Activated CD8-positive, alpha-beta T cell treated with anti-CD3 and anti-CD28 coated beads for 36 hours (primary cell): ENCODE data around the gene SNRPB2. TPM values are rescaled to one million over a fixed set of nuclear protein-coding genes. Genes with fewer than 3 reads are reported as not detected.

Experiments used
- ATAC-seq: fragments of 200-7000 bp; cut with Tn5 transposase; one replicate; pipeline ENCODE4 v1.10.0; 2021; ENCODE audit warnings: mild to moderate bottlenecking, moderate library complexity
- CTCF ChIA-PET: fragments of 350-600 bp; sonication (Branson Sonifier 250); formaldehyde crosslinking; loops from one replicate; lab custom pipeline; 2021; ENCODE audit warnings: antibody characterized with exemption; lab: Charles Lee
- POLR2A ChIA-PET: fragments of 350-600 bp; sonication (Branson Sonifier 250); formaldehyde crosslinking; loops from one replicate; lab custom pipeline; 2021; ENCODE audit warnings: antibody characterized with exemption; lab: Charles Lee
- DNase-seq: peaks from one replicate; pipeline ENCODE4 v3.0.0-alpha.2; 2020
- H3K27ac Mint-ChIP-seq: one replicate; pipeline ENCODE4 v1.8.0; 2021; ENCODE audit warnings: mild to moderate bottlenecking, mixed read lengths
- H3K27me3 Mint-ChIP-seq: one replicate; pipeline ENCODE4 v1.8.0; 2021; ENCODE audit warnings: mixed read lengths
- H3K36me3 Mint-ChIP-seq: one replicate; pipeline ENCODE4 v1.8.0; 2021; ENCODE audit warnings: low read depth, mixed read lengths
- H3K4me1 Mint-ChIP-seq: one replicate; pipeline ENCODE4 v1.8.0; 2021; ENCODE audit warnings: low read depth, mixed read lengths
- H3K4me3 Mint-ChIP-seq: one replicate; pipeline ENCODE4 v1.8.0; 2021; ENCODE audit warnings: mild to moderate bottlenecking, moderate library complexity, mixed read lengths
- H3K9me3 Mint-ChIP-seq: one replicate; pipeline ENCODE4 v1.8.0; 2021; ENCODE audit warnings: mixed read lengths
- intact Hi-C: fragments of 100-400 bp; cut with micrococcal nuclease; formaldehyde crosslinking; loops from one replicate; pipeline ENCODE4 v1.10.0; 2022
- total RNA-seq, 2 experiments: library from RNA; stranded (reverse); gene quantifications; one replicate each; pipeline ENCODE4 v1.2.3, GENCODE V29; 2021
- TF ChIP-seq, protein P1 (sequence below): fragments of 200-600 bp; IDR thresholded peaks from one replicate; pipeline ENCODE4 v1.8.0; 2022; ENCODE audit warnings: antibody characterized with exemption, mild to moderate bottlenecking

Gene SNRPB2
- total RNA-seq, 2 experiments from 2014 or later, result 105 to 108 TPM

DNA sequence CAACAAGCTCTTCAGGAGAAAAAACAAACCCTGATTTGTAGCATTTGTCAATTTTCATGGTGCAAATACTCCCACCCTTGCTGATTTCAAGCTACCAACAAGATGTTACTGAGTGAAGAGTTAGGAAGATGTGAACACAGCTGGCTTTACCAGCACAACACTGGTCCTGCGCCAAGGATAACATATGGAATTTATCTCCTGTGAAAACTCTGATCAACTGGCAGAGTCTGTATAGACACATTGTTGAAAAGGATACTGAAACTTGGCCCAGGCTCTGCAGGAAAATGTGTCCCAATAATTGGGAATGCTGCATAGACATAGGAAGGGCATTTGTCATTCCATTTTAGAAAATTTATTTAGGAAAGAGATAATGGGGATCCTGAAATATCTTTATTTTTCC lies 47.3 kb downstream of the SNRPB2 start:
- no peak for ATAC-seq
- POLR2A ChIA-PET, result no interaction called here
- Mint-ChIP-seq H3K4me1 (no peaks in the 10 kb centered on the region), H3K27ac (no peak overlapping the region), H3K36me3 (no peaks in the 10 kb centered on the region), H3K27me3 (peaks cover 7% of the 10 kb centered on the region), H3K9me3 (peaks cover 9% of the 10 kb centered on the region), H3K4me3 (no peak overlapping the region)
- CTCF ChIA-PET, result interaction anchor here (1.7 to 1.8 kb wide), 2 partner anchors 11 to 24 kb away, joined by 3 read pairs; no protein-coding TSS in a partner anchor
- TF ChIP-seq, protein P1, sequence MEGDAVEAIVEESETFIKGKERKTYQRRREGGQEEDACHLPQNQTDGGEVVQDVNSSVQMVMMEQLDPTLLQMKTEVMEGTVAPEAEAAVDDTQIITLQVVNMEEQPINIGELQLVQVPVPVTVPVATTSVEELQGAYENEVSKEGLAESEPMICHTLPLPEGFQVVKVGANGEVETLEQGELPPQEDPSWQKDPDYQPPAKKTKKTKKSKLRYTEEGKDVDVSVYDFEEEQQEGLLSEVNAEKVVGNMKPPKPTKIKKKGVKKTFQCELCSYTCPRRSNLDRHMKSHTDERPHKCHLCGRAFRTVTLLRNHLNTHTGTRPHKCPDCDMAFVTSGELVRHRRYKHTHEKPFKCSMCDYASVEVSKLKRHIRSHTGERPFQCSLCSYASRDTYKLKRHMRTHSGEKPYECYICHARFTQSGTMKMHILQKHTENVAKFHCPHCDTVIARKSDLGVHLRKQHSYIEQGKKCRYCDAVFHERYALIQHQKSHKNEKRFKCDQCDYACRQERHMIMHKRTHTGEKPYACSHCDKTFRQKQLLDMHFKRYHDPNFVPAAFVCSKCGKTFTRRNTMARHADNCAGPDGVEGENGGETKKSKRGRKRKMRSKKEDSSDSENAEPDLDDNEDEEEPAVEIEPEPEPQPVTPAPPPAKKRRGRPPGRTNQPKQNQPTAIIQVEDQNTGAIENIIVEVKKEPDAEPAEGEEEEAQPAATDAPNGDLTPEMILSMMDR, result no peak
- intact Hi-C loops, result no loop called here
- no peak for DNase-seq

DNA sequence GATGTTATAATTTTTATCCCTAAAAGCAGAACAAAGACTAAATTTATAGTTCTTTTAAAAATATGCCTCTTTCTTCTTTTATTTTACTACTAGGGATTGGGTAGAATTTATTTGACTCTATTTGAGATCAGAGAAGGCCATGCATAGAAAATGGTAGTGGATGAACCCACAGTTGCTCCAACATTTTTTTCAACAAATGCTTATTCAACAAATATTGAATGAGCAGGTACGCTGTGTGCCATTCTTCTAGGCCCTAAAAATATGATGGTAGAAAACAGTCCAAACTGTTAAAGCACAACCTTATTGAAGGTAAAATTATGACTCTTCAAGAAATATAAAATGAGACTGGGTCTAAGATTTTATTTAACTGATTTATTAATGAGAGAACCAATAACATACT lies 48.3 kb downstream of the SNRPB2 start:
- ChIA-PET CTCF (interaction anchor here (1.1 kb wide), 1 partner anchor 24 kb away, joined by 5 read pairs; no protein-coding TSS in a partner anchor), POLR2A (no interaction called here)
- TF ChIP-seq, protein P1, result no peak
- H3K4me1 Mint-ChIP-seq, result no peaks in the 10 kb centered on the region
- H3K36me3 Mint-ChIP-seq, result no peaks in the 10 kb centered on the region
- no peak overlapping the region for H3K4me3 Mint-ChIP-seq
- DNase-seq (no peak), ATAC-seq (no peak)
- H3K9me3 Mint-ChIP-seq, result peaks cover 15% of the 10 kb centered on the region
- peaks cover 7% of the 10 kb centered on the region for H3K27me3 Mint-ChIP-seq
- H3K27ac Mint-ChIP-seq, result no peak overlapping the region
- intact Hi-C loops, result no loop called here

DNA sequence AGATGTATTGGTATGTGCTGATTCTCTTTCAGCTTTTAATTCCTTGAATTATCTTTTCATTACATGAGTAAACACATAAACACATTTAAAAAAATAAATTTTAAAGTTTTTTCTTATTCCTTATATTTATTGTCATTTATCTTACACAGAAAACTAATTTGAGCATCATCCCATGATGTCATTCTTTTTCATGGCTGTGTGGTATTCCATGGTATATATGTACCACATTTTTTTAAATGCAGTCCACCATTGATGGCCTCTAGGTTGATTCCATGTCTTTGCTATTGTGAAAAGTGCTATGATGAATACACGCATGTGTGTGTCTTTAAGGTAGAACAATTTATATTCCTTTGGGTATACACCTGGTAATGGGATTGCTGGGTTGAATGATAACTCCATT lies 51.7 kb downstream of the SNRPB2 start:
- intact Hi-C loops, result no loop called here
- no peak for ATAC-seq
- H3K9me3 Mint-ChIP-seq, result peaks cover 12% of the 10 kb centered on the region
- H3K4me3 Mint-ChIP-seq, result no peak overlapping the region
- TF ChIP-seq, protein P1, result no peak
- no peaks in the 10 kb centered on the region for H3K4me1 Mint-ChIP-seq
- no peak for DNase-seq
- peaks cover 12% of the 10 kb centered on the region for H3K27me3 Mint-ChIP-seq
- ChIA-PET POLR2A (no interaction called here), CTCF (interaction anchor here (1.1 kb wide), 1 partner anchor 23 kb away, joined by 3 read pairs; no protein-coding TSS in a partner anchor)
- H3K27ac Mint-ChIP-seq, result no peak overlapping the region
- H3K36me3 Mint-ChIP-seq, result no peaks in the 10 kb centered on the region

- TF ChIP-seq, protein P1, result no peak
- ChIA-PET CTCF (no interaction called here), POLR2A (no interaction called here)
- Mint-ChIP-seq H3K27me3 (peaks cover 17% of the 10 kb centered on the region), H3K4me1 (no peaks in the 10 kb centered on the region), H3K36me3 (no peaks in the 10 kb centered on the region), H3K9me3 (peaks cover 9% of the 10 kb centered on the region), H3K27ac (no peak overlapping the region), H3K4me3 (no peak overlapping the region)
- DNase-seq (no peak), ATAC-seq (no peak)
- intact Hi-C loops, result no loop called here
Observed at GRCh38 chr20:16785226-16785625, 55.4 kb downstream of the SNRPB2 start.

Other genes starting within 250 kb of the SNRPB2 start
- gene KIF16B, start 156.6 kb upstream of the SNRPB2 start, total RNA-seq, result 1 to 10 TPM; 3.5 to 4.2 TPM
- not detected for gene OTOR, start 18.3 kb downstream of the SNRPB2 start, total RNA-seq